ENCODE data around the gene IGFBP7. TPM values are rescaled to one million over a fixed set of nuclear protein-coding genes. Genes with fewer than 3 reads are reported as not detected.

The IGFBP7 gene
- total RNA-seq, 1 donor from 2014 or later: 716 TPM

DNA sequence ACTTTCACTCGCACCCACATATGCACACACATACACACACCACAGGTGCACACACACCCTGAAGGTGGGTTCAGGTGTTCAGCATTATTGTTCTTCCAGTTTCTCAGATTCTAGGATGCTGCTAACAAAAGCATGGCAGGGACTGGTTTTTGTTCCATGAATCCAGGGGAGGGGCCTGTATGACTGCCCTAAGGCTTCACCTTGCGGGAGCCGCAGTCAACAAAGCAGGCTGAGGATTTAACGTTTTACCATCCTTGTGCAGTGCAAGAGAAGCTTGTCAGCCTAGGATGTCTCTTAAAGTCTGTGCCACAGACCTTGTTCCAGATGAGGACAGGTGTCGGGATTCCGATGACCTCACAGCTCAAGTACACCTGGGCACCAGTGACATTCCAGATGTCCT is 69.7 kb downstream of the IGFBP7 start:
- DNase-seq (ENCODE audit: extremely low spot score in 2 of 2): no peak
- TF ChIP-seq POLR2AphosphoS5 (IDR thresholded peaks at IDR 0.05; ENCODE audit: insufficient read depth in 1 of 2, low read depth in 1 of 2): no peak
- TF ChIP-seq, protein P1, sequence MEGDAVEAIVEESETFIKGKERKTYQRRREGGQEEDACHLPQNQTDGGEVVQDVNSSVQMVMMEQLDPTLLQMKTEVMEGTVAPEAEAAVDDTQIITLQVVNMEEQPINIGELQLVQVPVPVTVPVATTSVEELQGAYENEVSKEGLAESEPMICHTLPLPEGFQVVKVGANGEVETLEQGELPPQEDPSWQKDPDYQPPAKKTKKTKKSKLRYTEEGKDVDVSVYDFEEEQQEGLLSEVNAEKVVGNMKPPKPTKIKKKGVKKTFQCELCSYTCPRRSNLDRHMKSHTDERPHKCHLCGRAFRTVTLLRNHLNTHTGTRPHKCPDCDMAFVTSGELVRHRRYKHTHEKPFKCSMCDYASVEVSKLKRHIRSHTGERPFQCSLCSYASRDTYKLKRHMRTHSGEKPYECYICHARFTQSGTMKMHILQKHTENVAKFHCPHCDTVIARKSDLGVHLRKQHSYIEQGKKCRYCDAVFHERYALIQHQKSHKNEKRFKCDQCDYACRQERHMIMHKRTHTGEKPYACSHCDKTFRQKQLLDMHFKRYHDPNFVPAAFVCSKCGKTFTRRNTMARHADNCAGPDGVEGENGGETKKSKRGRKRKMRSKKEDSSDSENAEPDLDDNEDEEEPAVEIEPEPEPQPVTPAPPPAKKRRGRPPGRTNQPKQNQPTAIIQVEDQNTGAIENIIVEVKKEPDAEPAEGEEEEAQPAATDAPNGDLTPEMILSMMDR (IDR thresholded peaks at IDR 0.05): no peak
- TF ChIP-seq POLR2A (IDR thresholded peaks at IDR 0.05): no peak
- Histone ChIP-seq H3K36me3 (no peaks in the 10 kb centered on the region), H3K4me3 (no peak overlapping the region), H3K27me3 (no peaks in the 10 kb centered on the region), H3K4me1 (peaks cover 31% of the 10 kb centered on the region), H3K9me3 (no peaks in the 10 kb centered on the region), H3K27ac (peak overlapping the region; percentile 6)
- intact Hi-C loops (cut with DNase I): loop anchor here (5.0 kb wide), 1 partner anchor 77 kb away; no protein-coding TSS in a partner anchor

DNA sequence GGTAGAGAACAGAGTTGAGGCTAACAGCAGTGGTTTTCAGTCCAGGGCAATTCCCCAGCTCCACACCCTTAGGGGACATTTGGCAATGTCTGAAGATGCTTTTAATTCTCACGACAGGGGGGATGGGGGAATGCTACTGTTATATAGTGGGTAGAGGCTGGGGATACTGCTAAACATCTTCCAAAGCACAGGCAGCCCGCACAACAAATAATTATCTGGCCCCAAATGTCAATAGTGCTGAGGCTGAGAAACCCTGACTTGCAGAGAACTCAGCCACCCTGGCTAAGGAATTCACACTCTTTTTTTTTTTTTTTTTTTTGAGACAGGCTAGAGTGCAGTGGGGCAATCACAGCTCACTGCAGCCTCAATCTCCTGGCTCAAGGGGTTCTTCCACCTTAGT is 70.8 kb downstream of the IGFBP7 start:
- Histone ChIP-seq H3K27me3 (no peaks in the 10 kb centered on the region), H3K9me3 (no peaks in the 10 kb centered on the region), H3K27ac (no peak overlapping the region), H3K4me1 (peaks cover 31% of the 10 kb centered on the region), H3K4me3 (no peak overlapping the region), H3K36me3 (no peaks in the 10 kb centered on the region)
- no peak for DNase-seq (ENCODE audit: extremely low spot score in 2 of 2)
- intact Hi-C loops (cut with DNase I): no loop called here
- TF ChIP-seq, protein P1 (IDR thresholded peaks at IDR 0.05): no peak
- TF ChIP-seq POLR2AphosphoS5 (IDR thresholded peaks at IDR 0.05; ENCODE audit: insufficient read depth in 1 of 2, low read depth in 1 of 2) (no peak), POLR2A (IDR thresholded peaks at IDR 0.05) (no peak)

DNA sequence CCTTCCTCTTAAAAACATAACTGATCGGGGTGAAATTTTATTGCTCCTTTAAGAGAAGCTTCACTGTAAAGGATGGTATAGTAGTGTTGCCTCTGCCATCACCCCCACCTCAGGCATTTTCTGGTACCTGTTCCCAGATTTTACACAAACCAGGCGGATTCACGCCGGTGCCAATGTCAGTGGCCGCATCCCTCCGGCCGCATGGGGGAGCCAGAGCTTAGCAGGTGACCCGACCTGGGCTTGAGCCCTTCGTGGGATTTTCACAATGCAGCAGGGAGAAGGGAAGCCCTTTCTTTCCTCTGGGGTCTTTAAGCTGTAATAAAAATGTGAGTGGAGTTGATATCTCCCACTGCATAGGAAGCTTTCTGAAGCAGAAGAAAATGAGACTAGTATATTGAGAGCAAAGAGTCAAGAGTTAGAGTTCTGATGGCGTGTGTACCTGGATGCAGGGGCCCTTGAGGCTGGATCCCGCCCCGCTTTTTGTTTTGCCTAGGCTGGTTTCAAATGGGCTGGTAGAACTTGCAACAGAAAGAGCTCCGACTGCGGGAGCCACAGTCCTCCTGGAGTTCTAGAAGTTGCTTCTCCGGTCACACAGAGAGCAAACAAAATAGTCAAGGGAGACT is 72.1 kb downstream of the IGFBP7 start:
- peak in 1 of 2 donors; percentile 39 for TF ChIP-seq POLR2AphosphoS5 (IDR thresholded peaks at IDR 0.05; ENCODE audit: insufficient read depth in 1 of 2, low read depth in 1 of 2)
- TF ChIP-seq, protein P1 (IDR thresholded peaks at IDR 0.05): peak; percentile 44 to 78 (median 57)
- TF ChIP-seq POLR2A (IDR thresholded peaks at IDR 0.05): no peak
- H3K27me3 ChIP-seq: no peaks in the 10 kb centered on the region
- no peak overlapping the region for H3K27ac ChIP-seq
- no peak overlapping the region for H3K4me3 ChIP-seq
- intact Hi-C loops (cut with DNase I): no loop called here
- peaks cover 0 to 4% of the 10 kb centered on the region in 2 donors for H3K36me3 ChIP-seq
- DNase-seq (ENCODE audit: extremely low spot score in 2 of 2): no peak
- peaks cover 21% of the 10 kb centered on the region for H3K4me1 ChIP-seq
- H3K9me3 ChIP-seq: no peaks in the 10 kb centered on the region

DNA sequence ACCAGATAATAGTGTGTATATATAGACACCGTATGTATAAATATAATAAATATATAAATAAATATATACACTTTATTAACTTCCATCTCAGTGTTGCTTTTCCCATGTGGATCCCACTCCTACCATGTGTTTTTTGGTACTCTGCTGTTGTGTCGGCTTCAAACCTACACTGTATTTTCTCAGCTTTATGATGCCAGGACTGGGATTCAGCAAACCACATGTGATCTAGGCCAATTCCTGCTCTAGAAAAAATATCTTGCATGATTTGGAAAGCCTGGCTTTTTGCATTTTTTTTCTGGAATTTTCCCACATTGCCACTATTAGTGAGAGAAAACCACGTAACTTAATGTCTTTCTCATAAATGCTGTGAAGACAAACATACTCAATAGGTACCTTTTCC is 75.7 kb downstream of the IGFBP7 start:
- Histone ChIP-seq H3K4me3 (no peak overlapping the region), H3K9me3 (no peaks in the 10 kb centered on the region), H3K4me1 (no peaks in the 10 kb centered on the region), H3K27ac (no peak overlapping the region), H3K36me3 (peaks cover 0 to 28% of the 10 kb centered on the region in 2 donors), H3K27me3 (no peaks in the 10 kb centered on the region)
- no peak for DNase-seq (ENCODE audit: extremely low spot score in 2 of 2)
- TF ChIP-seq POLR2AphosphoS5 (IDR thresholded peaks at IDR 0.05; ENCODE audit: insufficient read depth in 1 of 2, low read depth in 1 of 2): no peak
- intact Hi-C loops (cut with DNase I): no loop called here

DNA sequence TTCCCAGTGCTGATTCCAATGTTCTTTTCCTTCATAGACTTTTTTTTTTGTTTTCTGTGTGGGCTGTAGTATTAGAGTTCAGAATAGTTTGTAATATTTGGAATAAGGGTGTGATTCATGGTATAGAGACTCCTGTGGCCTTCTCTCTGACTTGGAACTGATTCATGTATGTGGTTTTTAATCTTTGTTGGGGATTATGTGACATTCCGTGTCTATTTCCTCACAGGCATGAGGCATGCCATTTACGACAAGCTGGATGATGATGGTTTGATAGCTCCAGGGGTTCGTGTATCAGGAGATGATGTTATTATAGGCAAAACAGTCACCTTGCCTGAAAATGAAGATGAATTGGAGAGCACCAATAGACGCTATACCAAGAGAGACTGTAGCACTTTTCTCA is 87.1 kb downstream of the IGFBP7 start:
- no peak for TF ChIP-seq POLR2A (IDR thresholded peaks at IDR 0.05)
- no peak for TF ChIP-seq POLR2AphosphoS5 (IDR thresholded peaks at IDR 0.05; ENCODE audit: insufficient read depth in 1 of 2, low read depth in 1 of 2)
- TF ChIP-seq, protein P1 (IDR thresholded peaks at IDR 0.05): no peak
- Histone ChIP-seq H3K36me3 (peaks cover 4 to 80% of the 10 kb centered on the region in 2 donors), H3K27me3 (no peaks in the 10 kb centered on the region), H3K27ac (no peak overlapping the region), H3K4me3 (no peak overlapping the region), H3K9me3 (no peaks in the 10 kb centered on the region), H3K4me1 (peaks cover 6% of the 10 kb centered on the region)
- no peak for DNase-seq (ENCODE audit: extremely low spot score in 2 of 2)
- intact Hi-C loops (cut with DNase I): no loop called here

All from vagina (tissue), 2 donors.